Measurements from ENCODE around the gene CYP27C1. TPM values are rescaled to one million over a fixed set of nuclear protein-coding genes. Genes with fewer than 3 reads are reported as not detected.
A peak's percentile ranks its signal among the peaks of the same experiment; 100 is the strongest.

Gene CYP27C1
- total RNA-seq, 4 donors from 2014 or later: 2.4 to 3.5 (median 2.7) TPM

DNA sequence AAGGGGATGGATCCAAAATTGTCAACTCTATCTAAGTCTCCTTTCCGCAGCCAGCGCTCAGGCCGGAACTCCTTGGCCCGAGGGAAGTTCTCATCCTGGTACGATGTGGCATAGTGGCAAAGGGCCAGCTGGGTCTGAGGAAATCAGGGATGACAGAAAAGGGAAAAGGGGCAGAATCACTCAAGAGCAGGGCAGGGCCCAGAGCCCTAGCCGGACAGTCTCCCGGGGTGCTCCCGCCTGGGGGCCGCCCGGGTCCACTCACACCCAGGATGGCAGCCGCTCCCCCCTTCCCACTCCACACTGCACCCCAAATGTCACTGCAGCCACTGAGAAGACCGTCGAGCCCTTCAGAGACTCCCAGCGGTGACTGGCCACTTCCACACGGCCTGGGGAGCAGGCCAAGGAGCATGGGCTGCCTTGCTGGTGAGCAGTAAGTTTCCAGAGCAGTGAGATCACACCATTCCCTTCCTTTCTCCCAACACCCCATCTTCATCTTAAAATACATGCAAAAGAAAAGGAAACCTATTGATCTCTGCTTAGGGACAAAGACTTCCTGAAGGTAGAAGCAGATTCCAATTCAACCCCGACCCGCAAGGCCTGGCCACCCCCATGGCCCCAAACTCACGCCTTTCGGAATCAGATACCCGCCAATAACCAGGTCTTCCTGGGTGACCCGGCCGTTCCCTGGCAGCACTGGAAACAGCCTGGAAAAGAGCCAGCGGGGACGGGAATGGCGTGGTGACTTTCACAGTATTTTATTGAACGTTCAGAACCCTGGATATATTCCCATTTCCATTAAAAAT, 26.7 kb downstream of the CYP27C1 start:
- peak in 1 of 2 donors; percentile 89 for DNase-seq (ENCODE audit: low spot score in 2 of 2)
- no peak overlapping the region for H3K4me3 ChIP-seq (ENCODE audit: low read depth, poor library complexity, severe bottlenecking)
- TF ChIP-seq, protein P1, sequence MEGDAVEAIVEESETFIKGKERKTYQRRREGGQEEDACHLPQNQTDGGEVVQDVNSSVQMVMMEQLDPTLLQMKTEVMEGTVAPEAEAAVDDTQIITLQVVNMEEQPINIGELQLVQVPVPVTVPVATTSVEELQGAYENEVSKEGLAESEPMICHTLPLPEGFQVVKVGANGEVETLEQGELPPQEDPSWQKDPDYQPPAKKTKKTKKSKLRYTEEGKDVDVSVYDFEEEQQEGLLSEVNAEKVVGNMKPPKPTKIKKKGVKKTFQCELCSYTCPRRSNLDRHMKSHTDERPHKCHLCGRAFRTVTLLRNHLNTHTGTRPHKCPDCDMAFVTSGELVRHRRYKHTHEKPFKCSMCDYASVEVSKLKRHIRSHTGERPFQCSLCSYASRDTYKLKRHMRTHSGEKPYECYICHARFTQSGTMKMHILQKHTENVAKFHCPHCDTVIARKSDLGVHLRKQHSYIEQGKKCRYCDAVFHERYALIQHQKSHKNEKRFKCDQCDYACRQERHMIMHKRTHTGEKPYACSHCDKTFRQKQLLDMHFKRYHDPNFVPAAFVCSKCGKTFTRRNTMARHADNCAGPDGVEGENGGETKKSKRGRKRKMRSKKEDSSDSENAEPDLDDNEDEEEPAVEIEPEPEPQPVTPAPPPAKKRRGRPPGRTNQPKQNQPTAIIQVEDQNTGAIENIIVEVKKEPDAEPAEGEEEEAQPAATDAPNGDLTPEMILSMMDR (IDR thresholded peaks at IDR 0.05): no peak
- TF ChIP-seq POLR2A (IDR thresholded peaks at IDR 0.05): no peak
- intact Hi-C loops (cut with DNase I; ENCODE audit: low total_unique reads): loop anchor here (10.0 kb wide), 1 partner anchor 291 kb away; no protein-coding TSS in a partner anchor
- WGBS, 2 donors: 60 to 68% methylated on average over 24 to 26 of the region's 26 CpGs

DNA sequence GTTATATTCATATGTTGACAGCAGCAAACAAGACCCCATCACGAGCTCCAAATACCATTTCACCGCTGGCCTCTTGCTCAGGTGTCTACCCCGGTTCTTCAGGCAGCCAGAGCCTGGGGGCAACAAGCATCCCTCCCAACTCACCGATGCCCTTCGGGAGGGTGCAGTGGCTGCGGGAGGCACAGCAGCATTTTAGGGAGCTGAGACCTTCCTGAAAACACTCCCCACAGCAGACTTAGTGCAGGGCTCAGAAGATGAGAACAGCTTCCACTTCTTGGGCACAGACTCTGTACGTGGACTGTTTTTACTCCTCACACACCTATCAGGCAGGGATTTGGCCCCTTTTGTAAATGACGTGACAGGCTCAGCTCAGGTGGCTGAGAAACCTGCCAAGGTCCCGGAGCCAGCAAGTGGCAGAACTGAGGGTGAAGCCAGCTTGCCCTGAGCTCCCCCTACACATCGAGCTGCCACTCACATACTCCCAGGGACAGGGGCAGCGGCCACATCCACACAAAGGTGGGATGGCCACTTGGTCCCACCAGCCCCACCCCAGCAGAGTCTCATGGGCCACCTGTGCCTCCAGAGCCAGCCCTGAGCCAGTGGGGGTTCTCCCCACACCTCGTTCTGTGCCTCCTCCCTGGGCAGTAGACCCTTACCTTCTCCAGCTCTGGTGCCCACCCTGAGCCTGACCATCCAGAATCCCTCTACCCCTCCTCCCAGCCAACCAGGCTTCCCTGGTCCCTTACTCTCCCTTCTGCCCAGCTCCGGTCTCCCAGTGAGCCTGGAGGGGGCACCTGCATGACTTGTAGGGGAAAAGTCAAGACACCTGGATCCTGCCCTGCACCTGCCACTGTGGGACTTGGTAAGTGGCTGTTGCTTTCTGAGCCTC, 28.5 kb downstream of the CYP27C1 start:
- intact Hi-C loops (cut with DNase I; ENCODE audit: low total_unique reads): loop anchor here (10.0 kb wide), 1 partner anchor 293 kb away; no protein-coding TSS in a partner anchor
- H3K4me3 ChIP-seq (ENCODE audit: low read depth, poor library complexity, severe bottlenecking): no peak overlapping the region
- peak in 1 of 2 donors; percentile 50 for DNase-seq (ENCODE audit: low spot score in 2 of 2)
- TF ChIP-seq, protein P1 (IDR thresholded peaks at IDR 0.05): no peak
- no peak for TF ChIP-seq POLR2A (IDR thresholded peaks at IDR 0.05)
- WGBS, 2 donors: 93 to 94% methylated on average over 10 to 13 of the region's 13 CpGs

DNA sequence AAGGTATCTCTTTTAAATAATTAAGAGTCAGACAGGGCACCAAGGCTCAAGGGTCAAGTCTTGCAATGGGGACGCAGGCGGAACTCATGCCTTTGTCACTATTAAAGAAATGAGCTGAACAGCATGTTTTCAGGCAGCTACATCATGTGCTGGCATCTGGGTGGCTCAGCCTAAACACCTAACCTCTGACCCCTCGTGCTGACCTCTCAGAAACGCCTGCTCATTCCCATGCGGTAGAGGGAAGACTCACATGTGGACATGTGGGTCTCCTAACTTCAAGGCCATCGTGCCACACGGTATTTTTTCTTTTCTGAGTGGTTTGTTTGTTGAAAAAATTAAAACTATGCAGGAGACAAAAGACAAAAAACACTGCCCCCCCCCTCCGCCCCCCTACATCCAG, 31.3 kb downstream of the CYP27C1 start:
- WGBS, 2 donors: 92 to 93% methylated on average over 8 of the region's 8 CpGs
- peak in 1 of 2 donors; percentile 49 for DNase-seq (ENCODE audit: low spot score in 2 of 2)
- no peak overlapping the region for H3K4me3 ChIP-seq (ENCODE audit: low read depth, poor library complexity, severe bottlenecking)
- TF ChIP-seq, protein P1 (IDR thresholded peaks at IDR 0.05): no peak
- no peak for TF ChIP-seq POLR2A (IDR thresholded peaks at IDR 0.05)
- intact Hi-C loops (cut with DNase I; ENCODE audit: low total_unique reads): no loop called here

DNA sequence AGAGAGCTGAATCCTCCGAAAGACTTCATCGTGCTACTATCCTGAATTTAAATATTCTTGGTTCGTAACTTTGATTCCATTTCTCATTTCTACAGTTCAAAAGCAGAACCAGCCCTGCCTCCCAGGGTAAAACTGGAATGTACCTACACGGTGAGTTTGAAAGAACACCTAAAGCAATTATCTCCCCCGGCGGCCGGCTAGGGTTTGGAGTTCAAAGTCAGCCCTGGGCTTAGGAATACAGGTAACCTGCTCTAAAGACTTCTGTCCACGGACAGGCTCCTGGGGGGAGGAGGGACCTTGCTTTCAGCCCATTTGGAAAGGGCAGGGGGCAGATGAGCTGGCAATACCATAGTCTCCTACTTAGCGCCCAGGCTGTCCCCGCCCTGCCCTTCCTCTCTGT, 32.3 kb downstream of the CYP27C1 start:
- WGBS, 2 donors: 85 to 93% methylated on average over 10 of the region's 10 CpGs
- no peak for TF ChIP-seq POLR2A (IDR thresholded peaks at IDR 0.05)
- peak in 1 of 2 donors; percentile 71 for DNase-seq (ENCODE audit: low spot score in 2 of 2)
- no peak overlapping the region for H3K4me3 ChIP-seq (ENCODE audit: low read depth, poor library complexity, severe bottlenecking)
- intact Hi-C loops (cut with DNase I; ENCODE audit: low total_unique reads): no loop called here

DNA sequence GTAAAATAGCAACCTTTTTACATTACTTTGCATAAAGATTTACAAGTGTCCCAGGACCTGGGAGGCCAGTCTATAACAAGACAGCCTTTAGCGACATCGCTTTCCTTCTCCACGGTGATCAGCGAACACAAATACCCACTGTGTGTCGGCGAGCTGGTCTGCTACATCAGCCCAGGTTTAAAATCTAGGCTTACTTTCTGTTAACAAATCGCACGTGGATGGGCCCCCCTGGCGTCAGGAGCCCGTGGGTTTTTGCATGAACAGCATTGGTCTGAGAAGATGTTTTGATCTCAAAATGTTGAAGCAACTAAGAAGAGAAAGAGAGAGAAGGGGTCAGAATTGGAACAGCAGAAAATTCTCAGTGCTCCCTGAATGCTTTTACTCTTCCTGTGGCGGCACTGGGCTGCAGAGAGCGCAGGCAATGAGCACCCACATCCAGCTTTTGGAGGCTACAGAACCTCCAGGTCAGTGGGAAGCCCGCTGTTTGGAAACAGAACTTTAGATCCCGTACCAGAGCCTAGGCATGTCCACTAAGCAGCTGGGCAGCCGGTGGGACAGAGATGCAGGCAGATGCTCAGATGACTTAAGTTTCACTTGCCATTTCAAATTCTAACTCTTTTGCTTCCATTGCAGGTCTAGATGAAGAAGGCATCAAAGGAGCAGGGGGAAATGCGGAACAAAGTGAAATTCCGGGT, 32.9 kb downstream of the CYP27C1 start:
- no peak overlapping the region for H3K4me3 ChIP-seq (ENCODE audit: low read depth, poor library complexity, severe bottlenecking)
- 90 to 92% methylated on average over 17 of the region's 17 CpGs for WGBS, 2 donors
- TF ChIP-seq, protein P1 (IDR thresholded peaks at IDR 0.05): no peak
- no peak for TF ChIP-seq POLR2A (IDR thresholded peaks at IDR 0.05)
- peak in 1 of 2 donors; percentile 50 for DNase-seq (ENCODE audit: low spot score in 2 of 2)
- intact Hi-C loops (cut with DNase I; ENCODE audit: low total_unique reads): no loop called here

Measured in lower leg skin (tissue), 4 donors.